GM12878 (cell line): Measurements from ENCODE around the gene ARHGEF16. TPM values are rescaled to one million over a fixed set of nuclear protein-coding genes. Genes with fewer than 3 reads are reported as not detected.

Source experiments
- ATAC-seq: fragments of 200-7000 bp; cut with Tn5 transposase; 3 replicates; pipeline ENCODE4 v1.9.1; 2020; ENCODE audit warnings: mild to moderate bottlenecking, moderate library complexity
- BruUV-seq: library from RNA; stranded (reverse); fragments of 400-500 nt; replicated peaks from 2 replicates; lab custom pipeline; 2021; lab: Mats Ljungman, UMichigan
- CTCF ChIA-PET: fragments of 300-600 bp; sonication (Branson Sonifier 250); formaldehyde crosslinking; extraction: SDS; loops from one replicate; lab custom pipeline; 2021; ENCODE audit warnings: inconsistent platforms; lab: Yijun Ruan, JAX
- POLR2A ChIA-PET: fragments of 350-600 bp; formaldehyde crosslinking; extraction: SDS; loops from one replicate; lab custom pipeline; 2021; ENCODE audit warnings: inconsistent platforms; lab: Charles Lee
- RAD21 ChIA-PET: fragments of 300-600 bp; sonication (Branson Sonifier 250); formaldehyde crosslinking; loops from one replicate; lab custom pipeline; 2023; ENCODE audit warnings: antibody characterized with exemption; ENCODE audit not compliant: unreplicated experiment; lab: Charles Lee
- SMC1A ChIA-PET: fragments of 300-600 bp; sonication (Branson Sonifier 250); formaldehyde crosslinking; loops from one replicate; lab custom pipeline; 2023; ENCODE audit not compliant: unreplicated experiment, uncharacterized antibody; lab: Charles Lee
- DNase-seq: peaks from one replicate; pipeline ENCODE4 v3.0.0-alpha.2; 2011; ENCODE audit warnings: low read depth, low spot score
- FAIRE-seq: peaks from 3 replicates; lab custom pipeline; 2011; peaks lifted over from hg19 to GRCh38; lab: Jason Lieb, UNC
- H2AFZ ChIP-seq: 2 replicates; pipeline ENCODE4 v1.6.0; 2011; ENCODE audit warnings: low read depth, low read length, control low read depth; ENCODE audit not compliant: control insufficient read depth
- H3K27ac ChIP-seq: 2 replicates; pipeline ENCODE4 v1.5.1; 2011; ENCODE audit warnings: control low read depth; ENCODE audit not compliant: control insufficient read depth, insufficient read depth
- H3K27me3 ChIP-seq, 2 experiments: replicated peaks in 1 of 2; 2 replicates each; pipeline versions ENCODE4 v1.6.0 to v1.6.1; 2011; ENCODE audit warnings: low read length in 1 of 2; ENCODE audit not compliant: control insufficient read depth in 2 of 2, insufficient read depth in 2 of 2
- H3K36me3 ChIP-seq, 2 experiments: 2 replicates each; pipeline ENCODE4 v1.5.1; 2011; ENCODE audit warnings: low read length in 1 of 2; ENCODE audit not compliant: control insufficient read depth in 2 of 2, insufficient read depth in 2 of 2
- H3K4me1 ChIP-seq: 2 replicates; pipeline ENCODE4 v1.6.1; 2011; ENCODE audit warnings: mild to moderate bottlenecking, low read length, moderate library complexity, mixed read lengths; ENCODE audit not compliant: control insufficient read depth, insufficient read depth
- H3K4me2 ChIP-seq: 2 replicates; pipeline ENCODE4 v1.6.0; 2011; ENCODE audit warnings: control low read depth; ENCODE audit not compliant: control insufficient read depth, insufficient read depth
- H3K4me3 ChIP-seq: fragments of 200-600 bp; sonication (generic); 2 replicates; pipeline ENCODE4 v1.5.1; 2016
- H3K79me2 ChIP-seq: 2 replicates; pipeline ENCODE4 v1.6.0; 2011; ENCODE audit warnings: low read length; ENCODE audit not compliant: control insufficient read depth, insufficient read depth
- H3K9ac ChIP-seq: 2 replicates; pipeline ENCODE4 v1.8.0; 2011; ENCODE audit warnings: low read length, control low read depth, mixed read lengths; ENCODE audit not compliant: control insufficient read depth, insufficient read depth
- H3K9me3 ChIP-seq: replicated peaks from 3 replicates; pipeline ENCODE4 v1.5.1; 2011; ENCODE audit warnings: mild to moderate bottlenecking, low read length; ENCODE audit not compliant: control insufficient read depth, insufficient read depth
- H4K20me1 ChIP-seq: 2 replicates; pipeline ENCODE4 v1.6.0; 2011; ENCODE audit not compliant: control insufficient read depth, insufficient read depth
- IRF3 ChIP-seq: fragments of 450-650 bp; IDR thresholded peaks from 2 replicates; pipeline ENCODE4 v1.6.1; 2014; ENCODE audit warnings: mild to moderate bottlenecking
- NRF1 ChIP-seq: conservative IDR thresholded peaks from 2 replicates; pipeline ENCODE4 v1.6.1; 2011; ENCODE audit warnings: mild to moderate bottlenecking, low read depth, low read length, improper control_type of control experiment
- REST ChIP-seq: IDR thresholded peaks from 2 replicates; pipeline ENCODE4 v1.6.1; 2012; ENCODE audit warnings: mild to moderate bottlenecking, low read depth, low read length
- RFX5 ChIP-seq: IDR thresholded peaks from 2 replicates; pipeline ENCODE4 v1.6.1; 2011; ENCODE audit warnings: low read depth, low read length, improper control_type of control experiment
- SPI1 ChIP-seq: IDR thresholded peaks from 2 replicates; pipeline ENCODE4 v1.6.1; 2011; ENCODE audit warnings: low read depth, mild to moderate bottlenecking, low read length, moderate library complexity, borderline replicate concordance; ENCODE audit not compliant: insufficient read depth
- SREBF1 ChIP-seq: IDR thresholded peaks from 2 replicates; pipeline ENCODE4 v1.6.1; 2012; ENCODE audit warnings: mild to moderate bottlenecking, low read length
- USF1 ChIP-seq: IDR thresholded peaks from 2 replicates; pipeline ENCODE4 v1.6.1; 2011; ENCODE audit warnings: borderline replicate concordance, low read depth, mild to moderate bottlenecking, moderate library complexity, mixed read lengths, low read length; ENCODE audit not compliant: insufficient read depth; ENCODE audit errors: extremely low read length
- ZBTB4 ChIP-seq: fragments of 450-650 bp; formaldehyde crosslinking; IDR thresholded peaks from 2 replicates; pipeline ENCODE4 v1.4.0; 2022; ENCODE audit warnings: mild to moderate bottlenecking, moderate library complexity
- ZZZ3 ChIP-seq: IDR thresholded peaks from 2 replicates; pipeline ENCODE4 v1.6.1; 2011; ENCODE audit warnings: low read depth; ENCODE audit not compliant: control insufficient read depth, insufficient read length
- WGBS: methylation state at CpG from one replicate; pipeline ENCODE4 v1.1.6; 2016; ENCODE audit warnings: low lambda C conversion rate; ENCODE audit not compliant: insufficient replicate concordance, insufficient coverage; ENCODE audit errors: missing lambda C conversion rate; 5-methylcytosine and 5-hydroxymethylcytosine counted together
- in situ Hi-C: fragments of 300-500 bp; cut with MboI; formaldehyde crosslinking; loops from 9 replicates; pipeline ENCODE4 v1.14.3; 2018; ENCODE audit warnings: mixed read lengths
- intact Hi-C: fragments of 100-400 bp; cut with micrococcal nuclease; formaldehyde crosslinking; loops from one replicate; pipeline ENCODE4 v1.14.2; 2022; ENCODE audit not compliant: unreplicated experiment
- polyA plus RNA-seq, 11 experiments: library from polyadenylated mRNA; depleted of rRNA in 4 of 11; unstranded in 6 of 11; stranded (reverse) in 5 of 11; fragments of >200 nt; fragmentation: Nextera tagmentation in 4 of 11; fragmentation: Illumina TruSeq in 1 of 11; extraction: Ambion mirVana in 4 of 11; extraction: Trizol in 1 of 11; gene quantifications; 1 replicate in 1 of 11; 2 replicates in 10 of 11; pipeline versions ENCODE4 v1.2.1 to v1.2.3, GENCODE V29; 2011 to 2016; ENCODE audit warnings: inconsistent platforms in 2 of 11, missing spikeins in 2 of 11, low read depth in 1 of 11
- total RNA-seq, 4 experiments: library from RNA; depleted of rRNA in 3 of 4; stranded (reverse); fragments of >200 nt in 3 of 4; fragmentation: Illumina TruSeq in 1 of 4; extraction: Trizol in 1 of 4; gene quantifications; 2 replicates each; pipeline versions ENCODE4 v1.2.1 to v1.2.3, GENCODE V29; 2013 to 2021
- TF ChIP-seq, protein P1 (sequence below), 3 experiments: IDR thresholded peaks in 2 of 3; conservative IDR thresholded peaks in 1 of 3; 2 replicates each; pipeline ENCODE4 v1.5.1; 2011; ENCODE audit warnings: low read depth in 3 of 3, low read length in 3 of 3, mild to moderate bottlenecking in 3 of 3, control low read depth in 2 of 3, moderate library complexity in 2 of 3, inconsistent platforms in 1 of 3, mixed read lengths in 1 of 3; ENCODE audit not compliant: control insufficient read depth in 2 of 3, insufficient read depth in 1 of 3; ENCODE audit errors: extremely low read depth in 1 of 3

The ARHGEF16 gene
- total and polyA plus RNA-seq, 10 of the 15 experiments (the other 5 are each of a cell fraction or from before 2014, with no cell fraction given) = not detected

DNA sequence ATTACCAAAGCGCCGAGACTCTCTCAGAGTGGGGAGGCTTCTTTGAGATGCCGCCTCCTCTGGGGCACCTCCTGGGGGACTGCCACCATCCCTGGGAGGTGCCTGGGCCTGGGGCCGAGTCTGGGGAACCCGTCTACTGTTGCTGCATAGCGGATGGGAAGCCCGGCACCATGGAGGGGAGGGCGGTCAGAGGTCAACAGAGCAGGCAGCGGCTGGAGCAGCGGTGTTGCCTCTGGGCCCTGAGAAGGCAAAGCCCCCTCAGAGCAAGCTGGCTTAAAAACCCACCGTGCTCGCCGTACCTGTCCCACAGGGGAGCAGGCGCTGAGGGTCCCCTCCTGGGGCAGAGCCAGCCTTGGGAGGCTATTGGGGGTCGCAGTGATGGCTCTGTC lies 62.0 kb downstream of the ARHGEF16 start (continued):
- TF ChIP-seq, protein P1, sequence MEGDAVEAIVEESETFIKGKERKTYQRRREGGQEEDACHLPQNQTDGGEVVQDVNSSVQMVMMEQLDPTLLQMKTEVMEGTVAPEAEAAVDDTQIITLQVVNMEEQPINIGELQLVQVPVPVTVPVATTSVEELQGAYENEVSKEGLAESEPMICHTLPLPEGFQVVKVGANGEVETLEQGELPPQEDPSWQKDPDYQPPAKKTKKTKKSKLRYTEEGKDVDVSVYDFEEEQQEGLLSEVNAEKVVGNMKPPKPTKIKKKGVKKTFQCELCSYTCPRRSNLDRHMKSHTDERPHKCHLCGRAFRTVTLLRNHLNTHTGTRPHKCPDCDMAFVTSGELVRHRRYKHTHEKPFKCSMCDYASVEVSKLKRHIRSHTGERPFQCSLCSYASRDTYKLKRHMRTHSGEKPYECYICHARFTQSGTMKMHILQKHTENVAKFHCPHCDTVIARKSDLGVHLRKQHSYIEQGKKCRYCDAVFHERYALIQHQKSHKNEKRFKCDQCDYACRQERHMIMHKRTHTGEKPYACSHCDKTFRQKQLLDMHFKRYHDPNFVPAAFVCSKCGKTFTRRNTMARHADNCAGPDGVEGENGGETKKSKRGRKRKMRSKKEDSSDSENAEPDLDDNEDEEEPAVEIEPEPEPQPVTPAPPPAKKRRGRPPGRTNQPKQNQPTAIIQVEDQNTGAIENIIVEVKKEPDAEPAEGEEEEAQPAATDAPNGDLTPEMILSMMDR (IDR thresholded peaks at IDR 0.05 in 2 of 3, conservative IDR thresholded peaks at IDR 0.05 in 1 of 3; ENCODE audit: control insufficient read depth in 2 of 3, extremely low read depth in 1 of 3, insufficient read depth in 1 of 3, low read depth in 3 of 3, low read length in 3 of 3) = no peak
- no peak for TF ChIP-seq USF1
- no peak for TF ChIP-seq RFX5
- TF ChIP-seq SPI1 = no peak
- TF ChIP-seq IRF3 = no peak

DNA sequence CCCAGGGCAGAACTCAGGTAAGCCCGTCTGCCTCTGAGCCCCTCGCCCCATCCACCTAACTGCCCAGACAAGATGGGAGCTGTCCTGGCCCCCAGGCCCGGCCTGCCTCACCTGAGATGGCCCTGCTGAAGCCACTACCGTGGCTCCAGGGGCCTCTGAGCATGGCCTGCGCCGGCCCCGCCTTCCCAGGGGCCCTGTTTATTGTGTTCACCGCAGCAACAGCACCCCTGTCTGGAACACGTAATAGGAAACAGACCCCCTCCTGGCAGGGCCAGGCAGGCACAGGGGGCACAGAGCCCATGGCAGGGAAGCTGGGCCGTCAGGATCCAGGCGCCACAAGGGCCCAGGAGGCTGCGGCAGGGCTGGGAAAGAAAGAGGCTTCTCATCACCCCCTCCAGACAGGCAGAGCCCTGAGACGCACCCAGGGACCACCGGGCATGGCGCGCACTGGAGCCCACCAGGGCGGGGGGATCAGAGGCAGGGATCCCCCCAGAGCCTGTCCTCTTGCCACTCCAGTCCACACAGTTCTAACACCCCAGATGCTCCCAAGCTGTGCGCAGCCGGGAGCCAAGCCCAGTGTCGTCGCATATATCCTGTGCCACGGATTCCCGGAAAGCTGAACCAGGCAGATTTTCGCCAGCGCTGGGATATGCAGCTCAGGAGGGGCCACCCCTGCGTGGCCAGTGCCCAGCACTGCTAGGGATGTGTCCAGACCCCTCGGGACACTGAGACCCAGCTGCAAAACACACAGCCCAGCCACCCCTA lies 62.6 kb downstream of the ARHGEF16 start:
- Histone ChIP-seq H3K79me2 (no peaks in the 10 kb centered on the region), H3K9ac (no peak overlapping the region), H2AFZ (no peak overlapping the region), H3K4me2 (no peak overlapping the region), H3K4me3 (no peak overlapping the region), H4K20me1 (no peaks in the 10 kb centered on the region), H3K27ac (no peak overlapping the region), H3K36me3 (no peaks in the 10 kb centered on the region), H3K27me3 (no peaks in the 10 kb centered on the region), H3K4me1 (no peaks in the 10 kb centered on the region), H3K9me3 (no peaks in the 10 kb centered on the region; the same call in 2 of the 3 replicates)
- ATAC-seq = no peak
- no TSS peak for BruUV-seq
- FAIRE-seq = no peak
- intact Hi-C loops (no loop called here), in situ Hi-C loops (no loop called here)
- DNase-seq = no peak
- ChIA-PET CTCF (no interaction called here), RAD21 (no interaction called here), SMC1A (no interaction called here), POLR2A (no interaction called here)
- WGBS = 39% methylated on average over 27 of the region's 27 CpGs
- TF ChIP-seq ZBTB4 (no peak), ZZZ3 (no peak), SREBF1 (no peak), NRF1 (no peak), REST (no peak)
